ENCODE results near the gene PRPS1. TPM values are rescaled to one million over a fixed set of nuclear protein-coding genes. Genes with fewer than 3 reads are reported as not detected.

Gene PRPS1
- total RNA-seq, 1 experiment from 2014 or later, result 126 TPM

DNA sequence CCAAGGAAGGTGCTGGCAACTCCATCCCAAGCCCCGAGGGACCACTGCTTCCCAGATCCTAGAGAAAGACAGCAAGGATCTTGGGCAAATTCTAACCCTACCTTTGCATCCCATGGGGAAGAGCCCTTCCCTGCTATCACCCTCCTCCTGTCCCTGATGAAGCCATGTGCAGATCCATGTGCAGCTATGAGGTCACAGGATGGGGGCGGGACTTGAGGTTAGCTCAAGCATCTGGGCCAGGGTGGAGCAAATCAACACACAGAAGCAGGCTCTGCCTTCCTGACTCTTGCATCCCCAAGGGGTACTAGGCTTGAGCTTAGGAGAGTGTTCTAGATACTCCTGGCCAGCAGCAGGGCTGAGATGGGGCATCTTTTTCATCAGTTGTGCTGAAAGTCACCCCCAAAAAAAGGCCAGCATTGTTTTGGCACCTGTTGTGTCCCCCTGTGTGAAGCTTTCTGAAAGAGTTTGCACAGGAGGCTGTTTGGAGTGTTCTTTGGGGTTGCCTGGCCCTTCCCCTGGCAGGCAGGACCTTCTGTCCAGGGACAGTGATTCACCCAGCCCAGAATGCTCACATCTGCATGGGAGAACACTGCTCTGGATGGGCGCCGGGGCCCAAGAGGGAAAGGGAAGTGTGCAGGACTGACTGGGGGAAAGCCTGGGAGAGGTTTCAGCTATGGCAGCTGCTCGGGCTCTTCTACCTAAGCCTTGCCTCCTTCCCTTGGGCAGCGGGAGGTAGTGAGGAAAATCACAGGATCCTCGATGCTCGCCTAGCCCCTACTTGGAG lies 50.8 kb downstream of the PRPS1 start (continued):
- TF ChIP-seq TCF7 (CRISPR knock-in tag; IDR thresholded peaks at IDR 0.05; ENCODE audit: low read depth), result no peak

DNA sequence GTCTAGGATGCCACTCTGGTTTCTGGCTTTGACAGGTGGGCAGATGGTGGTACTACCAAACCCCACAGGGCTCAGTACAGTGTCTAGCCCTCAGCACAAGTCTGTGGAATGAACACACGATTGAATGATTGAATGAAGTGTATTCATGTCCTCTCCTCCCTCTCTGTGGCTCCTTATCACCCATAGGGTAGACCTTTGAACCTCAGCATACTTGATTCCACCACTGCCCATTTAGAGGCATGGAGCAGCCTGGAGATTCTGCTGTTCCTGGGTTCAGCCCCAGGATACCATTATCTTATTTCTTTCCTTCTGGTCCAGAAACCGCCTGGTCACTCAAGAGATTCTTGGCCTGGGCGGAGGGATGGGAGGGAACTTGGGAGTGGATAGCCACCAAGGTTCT lies 53.9 kb downstream of the PRPS1 start:
- ChIA-PET CTCF (no interaction called here), POLR2A (no interaction called here)
- Mint-ChIP-seq H3K4me1 (peaks cover under 1% of the 10 kb centered on the region; the same call in 1 of the 2 replicates), H3K27ac (no peak overlapping the region), H3K4me3 (no peak overlapping the region), H3K9me3 (peaks cover 4% of the 10 kb centered on the region; the same call in 1 of the 2 replicates), H3K27me3 (ENCODE audit: low read depth) (peaks cover 5% of the 10 kb centered on the region; the same call in 1 of the 2 replicates), H3K36me3 (no peaks in the 10 kb centered on the region)
- no peak for TF ChIP-seq TEAD1 (CRISPR knock-in tag; IDR thresholded peaks at IDR 0.05)
- no peak for TF ChIP-seq NFYB (CRISPR knock-in tag; conservative IDR thresholded peaks at IDR 0.05; ENCODE audit: low read depth)
- TF ChIP-seq ZNF219 (CRISPR knock-in tag; IDR thresholded peaks at IDR 0.05; ENCODE audit: borderline replicate concordance), result no peak
- no peak for TF ChIP-seq ZNF396 (CRISPR knock-in tag; IDR thresholded peaks at IDR 0.05; ENCODE audit: borderline replicate concordance)
- no peak for TF ChIP-seq SOX15 (CRISPR knock-in tag; IDR thresholded peaks at IDR 0.05)
- no peak for TF ChIP-seq NFE2L1 (CRISPR knock-in tag; IDR thresholded peaks at IDR 0.05)
- TF ChIP-seq, protein P1, sequence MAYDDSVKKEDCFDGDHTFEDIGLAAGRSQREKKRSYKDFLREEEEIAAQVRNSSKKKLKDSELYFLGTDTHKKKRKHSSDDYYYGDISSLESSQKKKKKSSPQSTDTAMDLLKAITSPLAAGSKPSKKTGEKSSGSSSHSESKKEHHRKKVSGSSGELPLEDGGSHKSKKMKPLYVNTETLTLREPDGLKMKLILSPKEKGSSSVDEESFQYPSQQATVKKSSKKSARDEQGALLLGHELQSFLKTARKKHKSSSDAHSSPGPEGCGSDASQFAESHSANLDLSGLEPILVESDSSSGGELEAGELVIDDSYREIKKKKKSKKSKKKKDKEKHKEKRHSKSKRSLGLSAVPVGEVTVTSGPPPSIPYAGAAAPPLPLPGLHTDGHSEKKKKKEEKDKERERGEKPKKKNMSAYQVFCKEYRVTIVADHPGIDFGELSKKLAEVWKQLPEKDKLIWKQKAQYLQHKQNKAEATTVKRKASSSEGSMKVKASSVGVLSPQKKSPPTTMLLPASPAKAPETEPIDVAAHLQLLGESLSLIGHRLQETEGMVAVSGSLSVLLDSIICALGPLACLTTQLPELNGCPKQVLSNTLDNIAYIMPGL (CRISPR knock-in tag; IDR thresholded peaks at IDR 0.05), result no peak
- no peak for TF ChIP-seq ZNF317 (CRISPR knock-in tag; IDR thresholded peaks at IDR 0.05; ENCODE audit: borderline replicate concordance, low read depth)
- TF ChIP-seq CREB1 (CRISPR knock-in tag; IDR thresholded peaks at IDR 0.05), result no peak
- TF ChIP-seq, protein P2, sequence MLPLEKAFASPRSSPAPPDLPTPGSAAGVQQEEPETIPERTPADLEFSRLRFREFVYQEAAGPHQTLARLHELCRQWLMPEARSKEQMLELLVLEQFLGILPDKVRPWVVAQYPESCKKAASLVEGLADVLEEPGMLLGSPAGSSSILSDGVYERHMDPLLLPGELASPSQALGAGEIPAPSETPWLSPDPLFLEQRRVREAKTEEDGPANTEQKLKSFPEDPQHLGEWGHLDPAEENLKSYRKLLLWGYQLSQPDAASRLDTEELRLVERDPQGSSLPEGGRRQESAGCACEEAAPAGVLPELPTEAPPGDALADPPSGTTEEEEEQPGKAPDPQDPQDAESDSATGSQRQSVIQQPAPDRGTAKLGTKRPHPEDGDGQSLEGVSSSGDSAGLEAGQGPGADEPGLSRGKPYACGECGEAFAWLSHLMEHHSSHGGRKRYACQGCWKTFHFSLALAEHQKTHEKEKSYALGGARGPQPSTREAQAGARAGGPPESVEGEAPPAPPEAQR (CRISPR knock-in tag; IDR thresholded peaks at IDR 0.05), result no peak
- no peak for TF ChIP-seq ZNF671 (CRISPR knock-in tag; IDR thresholded peaks at IDR 0.05)
- no peak for TF ChIP-seq NR1H2 (CRISPR knock-in tag; IDR thresholded peaks at IDR 0.05)
- TF ChIP-seq, protein P3, sequence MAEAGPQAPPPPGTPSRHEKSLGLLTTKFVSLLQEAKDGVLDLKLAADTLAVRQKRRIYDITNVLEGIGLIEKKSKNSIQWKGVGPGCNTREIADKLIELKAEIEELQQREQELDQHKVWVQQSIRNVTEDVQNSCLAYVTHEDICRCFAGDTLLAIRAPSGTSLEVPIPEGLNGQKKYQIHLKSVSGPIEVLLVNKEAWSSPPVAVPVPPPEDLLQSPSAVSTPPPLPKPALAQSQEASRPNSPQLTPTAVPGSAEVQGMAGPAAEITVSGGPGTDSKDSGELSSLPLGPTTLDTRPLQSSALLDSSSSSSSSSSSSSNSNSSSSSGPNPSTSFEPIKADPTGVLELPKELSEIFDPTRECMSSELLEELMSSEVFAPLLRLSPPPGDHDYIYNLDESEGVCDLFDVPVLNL (CRISPR knock-in tag; IDR thresholded peaks at IDR 0.05; ENCODE audit: borderline replicate concordance, low read depth), result no peak
- TF ChIP-seq, protein P4, sequence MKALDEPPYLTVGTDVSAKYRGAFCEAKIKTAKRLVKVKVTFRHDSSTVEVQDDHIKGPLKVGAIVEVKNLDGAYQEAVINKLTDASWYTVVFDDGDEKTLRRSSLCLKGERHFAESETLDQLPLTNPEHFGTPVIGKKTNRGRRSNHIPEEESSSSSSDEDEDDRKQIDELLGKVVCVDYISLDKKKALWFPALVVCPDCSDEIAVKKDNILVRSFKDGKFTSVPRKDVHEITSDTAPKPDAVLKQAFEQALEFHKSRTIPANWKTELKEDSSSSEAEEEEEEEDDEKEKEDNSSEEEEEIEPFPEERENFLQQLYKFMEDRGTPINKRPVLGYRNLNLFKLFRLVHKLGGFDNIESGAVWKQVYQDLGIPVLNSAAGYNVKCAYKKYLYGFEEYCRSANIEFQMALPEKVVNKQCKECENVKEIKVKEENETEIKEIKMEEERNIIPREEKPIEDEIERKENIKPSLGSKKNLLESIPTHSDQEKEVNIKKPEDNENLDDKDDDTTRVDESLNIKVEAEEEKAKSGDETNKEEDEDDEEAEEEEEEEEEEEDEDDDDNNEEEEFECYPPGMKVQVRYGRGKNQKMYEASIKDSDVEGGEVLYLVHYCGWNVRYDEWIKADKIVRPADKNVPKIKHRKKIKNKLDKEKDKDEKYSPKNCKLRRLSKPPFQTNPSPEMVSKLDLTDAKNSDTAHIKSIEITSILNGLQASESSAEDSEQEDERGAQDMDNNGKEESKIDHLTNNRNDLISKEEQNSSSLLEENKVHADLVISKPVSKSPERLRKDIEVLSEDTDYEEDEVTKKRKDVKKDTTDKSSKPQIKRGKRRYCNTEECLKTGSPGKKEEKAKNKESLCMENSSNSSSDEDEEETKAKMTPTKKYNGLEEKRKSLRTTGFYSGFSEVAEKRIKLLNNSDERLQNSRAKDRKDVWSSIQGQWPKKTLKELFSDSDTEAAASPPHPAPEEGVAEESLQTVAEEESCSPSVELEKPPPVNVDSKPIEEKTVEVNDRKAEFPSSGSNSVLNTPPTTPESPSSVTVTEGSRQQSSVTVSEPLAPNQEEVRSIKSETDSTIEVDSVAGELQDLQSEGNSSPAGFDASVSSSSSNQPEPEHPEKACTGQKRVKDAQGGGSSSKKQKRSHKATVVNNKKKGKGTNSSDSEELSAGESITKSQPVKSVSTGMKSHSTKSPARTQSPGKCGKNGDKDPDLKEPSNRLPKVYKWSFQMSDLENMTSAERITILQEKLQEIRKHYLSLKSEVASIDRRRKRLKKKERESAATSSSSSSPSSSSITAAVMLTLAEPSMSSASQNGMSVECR (CRISPR knock-in tag; IDR thresholded peaks at IDR 0.05; ENCODE audit: borderline replicate concordance), result no peak
- TF ChIP-seq, protein P5, sequence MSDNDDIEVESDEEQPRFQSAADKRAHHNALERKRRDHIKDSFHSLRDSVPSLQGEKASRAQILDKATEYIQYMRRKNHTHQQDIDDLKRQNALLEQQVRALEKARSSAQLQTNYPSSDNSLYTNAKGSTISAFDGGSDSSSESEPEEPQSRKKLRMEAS (CRISPR knock-in tag; IDR thresholded peaks at IDR 0.05), result no peak
- TF ChIP-seq TCF7 (CRISPR knock-in tag; IDR thresholded peaks at IDR 0.05; ENCODE audit: low read depth), result no peak
- DNase-seq (ENCODE audit: low spot score) (no peak), ATAC-seq (no peak)
